Spinal cord (tissue), 10 donors: ENCODE measurements around the gene TMEM240. TPM values are rescaled to one million over a fixed set of nuclear protein-coding genes. Genes with fewer than 3 reads are reported as not detected.
A peak's percentile ranks its signal among the peaks of the same experiment; 100 is the strongest.

Experiments used
- DNase-seq, 6 donors: peaks; one replicate each; pipeline versions ENCODE4 v3.0.0 to v3.0.0-alpha.2; 2013 to 2015; ENCODE audit warnings: low spot score in 6 of 6, low read depth in 4 of 6
- H3K27ac ChIP-seq: one replicate; pipeline ENCODE4 v1.5.1; 2013; ENCODE audit warnings: low read depth, low read length, control low read depth
- H3K27me3 ChIP-seq: one replicate; pipeline ENCODE4 v1.6.1; 2013; ENCODE audit warnings: low read length; ENCODE audit not compliant: control insufficient read depth, insufficient read depth
- H3K36me3 ChIP-seq: one replicate; pipeline ENCODE4 v1.6.1; 2013; ENCODE audit warnings: low read length; ENCODE audit not compliant: control insufficient read depth, insufficient read depth
- H3K4me1 ChIP-seq: one replicate; pipeline ENCODE4 v1.6.1; 2013; ENCODE audit warnings: low read length; ENCODE audit not compliant: control insufficient read depth, insufficient read depth
- H3K4me3 ChIP-seq: one replicate; pipeline ENCODE4 v1.5.1; 2013; ENCODE audit warnings: low read depth, low read length, control low read depth
- H3K9me3 ChIP-seq: one replicate; pipeline ENCODE4 v1.6.1; 2013; ENCODE audit warnings: low read length; ENCODE audit not compliant: control insufficient read depth, insufficient read depth
- WGBS: methylation state at CpG from one replicate; pipeline ENCODE4 v1.1.5; 2013; ENCODE audit warnings: missing lambda C conversion rate; ENCODE audit not compliant: insufficient coverage; 5-methylcytosine and 5-hydroxymethylcytosine counted together
- polyA plus RNA-seq, 2 donors: library from polyadenylated mRNA; unstranded; fragments of 120-200 nt; gene quantifications; one replicate each; pipeline ENCODE4 v1.2.1, GENCODE V29; 2013; ENCODE audit not compliant: insufficient read length in 2 of 2
- total RNA-seq, 2 donors: library from RNA; depleted of rRNA in 1 of 2; stranded (reverse); fragments of 120-200 nt in 1 of 2; fragments of >200 nt in 1 of 2; gene quantifications; one replicate each; pipeline versions ENCODE4 v1.2.3 to v1.2.4, GENCODE V29; 2013 to 2014
- donor health status: healthy.

Gene TMEM240
- total and polyA plus RNA-seq, 4 donors: 10.2 to 47.7 (median 27.9) TPM

- DNase-seq: no peak
- Histone ChIP-seq H3K27me3 (no peaks in the 10 kb centered on the region), H3K4me3 (no peak overlapping the region), H3K4me1 (peaks cover 32% of the 10 kb centered on the region), H3K36me3 (peaks cover 49% of the 10 kb centered on the region), H3K9me3 (no peaks in the 10 kb centered on the region), H3K27ac (no peak overlapping the region)
- no CpG with 5 or more reads among the region's 7 CpGs for WGBS
Measured at GRCh38 chr1:1569341-1569740, 28.9 kb upstream of the TMEM240 start.

- peaks cover 59% of the 10 kb centered on the region for H3K36me3 ChIP-seq
- 25% methylated on average over 8 of the region's 10 CpGs for WGBS
- H3K27ac ChIP-seq: peak overlapping the region; percentile 52
- peaks cover 25% of the 10 kb centered on the region for H3K4me1 ChIP-seq
- no peaks in the 10 kb centered on the region for H3K9me3 ChIP-seq
- no peak overlapping the region for H3K4me3 ChIP-seq
- H3K27me3 ChIP-seq: no peaks in the 10 kb centered on the region
- peak in 2 of 6 donors; percentile 32 to 55 for DNase-seq
Measured at GRCh38 chr1:1567891-1568291, 27.5 kb upstream of the TMEM240 start.

- DNase-seq: no peak
- 79% methylated on average over 19 of the region's 31 CpGs for WGBS
- Histone ChIP-seq H3K27me3 (no peaks in the 10 kb centered on the region), H3K4me3 (no peak overlapping the region), H3K4me1 (peaks cover 20% of the 10 kb centered on the region), H3K36me3 (peaks cover 60% of the 10 kb centered on the region), H3K9me3 (no peaks in the 10 kb centered on the region), H3K27ac (no peak overlapping the region)
Measured at GRCh38 chr1:1567152-1567875, 26.9 kb upstream of the TMEM240 start.

GRCh38 chr1:1565340-1565739, 24.9 kb upstream of the TMEM240 start:
- H3K9me3 ChIP-seq: no peaks in the 10 kb centered on the region
- no peak overlapping the region for H3K4me3 ChIP-seq
- peaks cover 20% of the 10 kb centered on the region for H3K4me1 ChIP-seq
- no peak overlapping the region for H3K27ac ChIP-seq
- H3K36me3 ChIP-seq: peaks cover 67% of the 10 kb centered on the region
- DNase-seq: no peak
- no peaks in the 10 kb centered on the region for H3K27me3 ChIP-seq
- 100% methylated on average over 9 of the region's 10 CpGs for WGBS

GRCh38 chr1:1564268-1564667, 23.8 kb upstream of the TMEM240 start:
- Histone ChIP-seq H3K9me3 (no peaks in the 10 kb centered on the region), H3K4me1 (peaks cover 17% of the 10 kb centered on the region), H3K27me3 (no peaks in the 10 kb centered on the region), H3K4me3 (no peak overlapping the region), H3K36me3 (peaks cover 67% of the 10 kb centered on the region), H3K27ac (no peak overlapping the region)
- 83% methylated on average over 19 of the region's 19 CpGs for WGBS
- no peak for DNase-seq

GRCh38 chr1:1563688-1564087, 23.3 kb upstream of the TMEM240 start:
- DNase-seq: no peak
- H3K27me3 ChIP-seq: no peaks in the 10 kb centered on the region
- peaks cover 71% of the 10 kb centered on the region for H3K36me3 ChIP-seq
- peaks cover 17% of the 10 kb centered on the region for H3K4me1 ChIP-seq
- no peak overlapping the region for H3K4me3 ChIP-seq
- no peaks in the 10 kb centered on the region for H3K9me3 ChIP-seq
- 95% methylated on average over 12 of the region's 12 CpGs for WGBS
- no peak overlapping the region for H3K27ac ChIP-seq

- peaks cover 76% of the 10 kb centered on the region for H3K36me3 ChIP-seq
- H3K27me3 ChIP-seq: no peaks in the 10 kb centered on the region
- H3K4me1 ChIP-seq: peaks cover 7% of the 10 kb centered on the region
- no peaks in the 10 kb centered on the region for H3K9me3 ChIP-seq
- no peak overlapping the region for H3K27ac ChIP-seq
- WGBS: 85% methylated on average over 21 of the region's 21 CpGs
- no peak for DNase-seq
- no peak overlapping the region for H3K4me3 ChIP-seq
Measured at GRCh38 chr1:1562556-1563195, 22.3 kb upstream of the TMEM240 start.

- H3K4me1 ChIP-seq: peaks cover 2% of the 10 kb centered on the region
- no peak overlapping the region for H3K4me3 ChIP-seq
- no peak for DNase-seq
- peaks cover 76% of the 10 kb centered on the region for H3K36me3 ChIP-seq
- H3K27me3 ChIP-seq: no peaks in the 10 kb centered on the region
- H3K27ac ChIP-seq: no peak overlapping the region
- 86% methylated on average over 12 of the region's 15 CpGs for WGBS
- H3K9me3 ChIP-seq: no peaks in the 10 kb centered on the region
Measured at GRCh38 chr1:1561801-1562470, 21.5 kb upstream of the TMEM240 start.

GRCh38 chr1:1560178-1560577, 19.8 kb upstream of the TMEM240 start:
- H3K27ac ChIP-seq: no peak overlapping the region
- peaks cover 76% of the 10 kb centered on the region for H3K36me3 ChIP-seq
- WGBS: 95% methylated on average over 7 of the region's 9 CpGs
- H3K27me3 ChIP-seq: no peaks in the 10 kb centered on the region
- DNase-seq: no peak
- peaks cover 2% of the 10 kb centered on the region for H3K4me1 ChIP-seq
- H3K9me3 ChIP-seq: no peaks in the 10 kb centered on the region
- no peak overlapping the region for H3K4me3 ChIP-seq
